ENCODE results near the gene IRX4.

The IRX4 gene

DNA sequence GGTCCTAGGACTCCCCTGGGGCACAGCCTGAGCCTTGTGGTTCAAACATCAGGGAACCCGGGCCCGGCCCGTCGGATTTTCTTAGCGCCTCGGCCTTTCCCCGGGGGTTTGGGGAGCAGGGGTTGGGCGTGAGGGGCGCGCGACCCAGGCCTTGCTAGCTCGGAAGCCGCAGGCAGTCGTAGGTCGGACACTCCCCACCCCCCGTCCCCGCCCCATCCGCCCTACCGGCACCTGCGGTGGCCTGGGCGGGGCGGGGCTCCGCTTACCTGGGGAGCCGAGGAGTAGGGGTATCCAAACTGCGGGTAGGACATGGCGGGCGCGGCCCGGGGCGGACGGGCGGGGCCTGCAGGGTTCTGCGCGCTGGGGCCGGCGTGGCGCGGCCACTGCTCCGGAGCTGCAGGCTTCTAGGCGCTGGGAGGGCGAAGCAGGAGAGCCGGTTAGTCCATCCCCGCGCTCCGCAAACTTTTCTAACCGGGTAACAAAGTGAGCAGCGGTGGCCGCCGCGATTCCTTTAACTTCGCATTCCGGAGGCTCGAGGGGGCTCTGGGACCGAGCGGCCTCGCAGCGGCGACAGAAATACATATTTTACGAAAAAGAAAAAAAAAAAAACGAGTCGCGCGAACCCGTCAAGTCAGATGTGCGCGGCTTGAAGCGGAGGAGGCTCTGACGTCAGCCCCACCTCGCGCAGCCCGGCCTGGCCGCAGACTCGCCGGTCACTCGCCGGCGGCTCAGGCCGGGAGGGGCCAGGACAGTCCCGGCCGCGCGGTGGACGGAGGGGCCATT is at the start of gene IRX4:
Gene IRX4 (minus strand): TSS at position 589 of the 783 bp plus-strand sequence. CDS start 278 bp downstream, at position 311.
- Histone ChIP-seq H3K9me3 (ENCODE audit: low read depth, low read length) (no peaks in the 10 kb centered on the region), H3K36me3 (ENCODE audit: insufficient read depth, low read length) (no peaks in the 10 kb centered on the region), H3K4me3 (no peak within 1 kb of the TSS), H3K9ac (ENCODE audit: insufficient read length) (no peak within 1 kb of the TSS), H3K27ac (no peak within 1 kb of the TSS)
- no peak for DNase-seq (ENCODE audit: low read depth, low spot score)
- TF ChIP-seq EZH2 (IDR thresholded peaks at IDR 0.05) (no peak), FOXP2 (optimal IDR thresholded peaks at IDR 0.05; ENCODE audit: control extremely low read depth, extremely low read length, insufficient read depth) (no peak), POLR2AphosphoS5 (IDR thresholded peaks at IDR 0.05; ENCODE audit: borderline replicate concordance, low read depth, low read length) (no peak)

GRCh38 chr5:1931604-1932231 is 49.0 kb upstream of the IRX4 start:
- no peak overlapping the region for H3K4me3 ChIP-seq
- H3K9ac ChIP-seq (ENCODE audit: insufficient read length), result no peak overlapping the region
- no peaks in the 10 kb centered on the region for H3K9me3 ChIP-seq (ENCODE audit: low read depth, low read length)
- DNase-seq (ENCODE audit: low read depth, low spot score), result no peak
- TF ChIP-seq FOXP2 (optimal IDR thresholded peaks at IDR 0.05; ENCODE audit: control extremely low read depth, extremely low read length, insufficient read depth) (no peak), EZH2 (IDR thresholded peaks at IDR 0.05) (no peak), POLR2AphosphoS5 (IDR thresholded peaks at IDR 0.05; ENCODE audit: borderline replicate concordance, low read depth, low read length) (no peak)
- H3K36me3 ChIP-seq (ENCODE audit: insufficient read depth, low read length), result no peaks in the 10 kb centered on the region
- no peak overlapping the region for H3K27ac ChIP-seq

GRCh38 chr5:1930880-1931603 is 48.3 kb upstream of the IRX4 start:
- no peak for DNase-seq (ENCODE audit: low read depth, low spot score)
- H3K4me3 ChIP-seq, result no peak overlapping the region

DNA sequence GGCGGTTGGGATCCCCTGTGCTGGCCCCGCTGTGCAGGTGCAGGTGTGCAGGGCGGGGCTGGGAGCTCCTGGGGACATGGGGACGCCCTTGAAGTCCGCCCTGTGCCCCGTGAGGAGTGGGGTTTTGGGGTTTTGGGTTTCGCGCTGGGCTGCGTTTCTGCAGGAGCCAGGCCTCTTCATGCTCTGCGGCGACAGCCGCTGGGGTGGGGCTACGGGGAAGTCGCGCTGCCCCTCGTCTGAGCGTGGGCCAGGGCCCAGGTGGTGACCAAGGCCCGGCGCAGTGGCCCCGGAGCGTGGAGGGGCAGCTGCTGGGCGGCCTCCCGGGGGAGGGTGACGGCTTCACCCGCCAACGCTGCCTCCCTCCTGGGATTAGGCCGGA is 47.8 kb upstream of the IRX4 start:
- no peak overlapping the region for H3K27ac ChIP-seq
- no peaks in the 10 kb centered on the region for H3K9me3 ChIP-seq (ENCODE audit: low read depth, low read length)
- TF ChIP-seq POLR2AphosphoS5 (IDR thresholded peaks at IDR 0.05; ENCODE audit: borderline replicate concordance, low read depth, low read length) (no peak), FOXP2 (optimal IDR thresholded peaks at IDR 0.05; ENCODE audit: control extremely low read depth, extremely low read length, insufficient read depth) (no peak), EZH2 (IDR thresholded peaks at IDR 0.05) (no peak)
- no peak for DNase-seq (ENCODE audit: low read depth, low spot score)
- no peaks in the 10 kb centered on the region for H3K36me3 ChIP-seq (ENCODE audit: insufficient read depth, low read length)
- no peak overlapping the region for H3K9ac ChIP-seq (ENCODE audit: insufficient read length)
- no peak overlapping the region for H3K4me3 ChIP-seq

More at GRCh38 chr5:1930880-1931603, 48.3 kb upstream of the IRX4 start:
- H3K9ac ChIP-seq (ENCODE audit: insufficient read length), result no peak overlapping the region
- H3K9me3 ChIP-seq (ENCODE audit: low read depth, low read length), result no peaks in the 10 kb centered on the region
- no peak for TF ChIP-seq FOXP2 (optimal IDR thresholded peaks at IDR 0.05; ENCODE audit: control extremely low read depth, extremely low read length, insufficient read depth)
- no peak for TF ChIP-seq EZH2 (IDR thresholded peaks at IDR 0.05)
- TF ChIP-seq POLR2AphosphoS5 (IDR thresholded peaks at IDR 0.05; ENCODE audit: borderline replicate concordance, low read depth, low read length), result no peak
- H3K27ac ChIP-seq, result no peak overlapping the region
- no peaks in the 10 kb centered on the region for H3K36me3 ChIP-seq (ENCODE audit: insufficient read depth, low read length)

DNA sequence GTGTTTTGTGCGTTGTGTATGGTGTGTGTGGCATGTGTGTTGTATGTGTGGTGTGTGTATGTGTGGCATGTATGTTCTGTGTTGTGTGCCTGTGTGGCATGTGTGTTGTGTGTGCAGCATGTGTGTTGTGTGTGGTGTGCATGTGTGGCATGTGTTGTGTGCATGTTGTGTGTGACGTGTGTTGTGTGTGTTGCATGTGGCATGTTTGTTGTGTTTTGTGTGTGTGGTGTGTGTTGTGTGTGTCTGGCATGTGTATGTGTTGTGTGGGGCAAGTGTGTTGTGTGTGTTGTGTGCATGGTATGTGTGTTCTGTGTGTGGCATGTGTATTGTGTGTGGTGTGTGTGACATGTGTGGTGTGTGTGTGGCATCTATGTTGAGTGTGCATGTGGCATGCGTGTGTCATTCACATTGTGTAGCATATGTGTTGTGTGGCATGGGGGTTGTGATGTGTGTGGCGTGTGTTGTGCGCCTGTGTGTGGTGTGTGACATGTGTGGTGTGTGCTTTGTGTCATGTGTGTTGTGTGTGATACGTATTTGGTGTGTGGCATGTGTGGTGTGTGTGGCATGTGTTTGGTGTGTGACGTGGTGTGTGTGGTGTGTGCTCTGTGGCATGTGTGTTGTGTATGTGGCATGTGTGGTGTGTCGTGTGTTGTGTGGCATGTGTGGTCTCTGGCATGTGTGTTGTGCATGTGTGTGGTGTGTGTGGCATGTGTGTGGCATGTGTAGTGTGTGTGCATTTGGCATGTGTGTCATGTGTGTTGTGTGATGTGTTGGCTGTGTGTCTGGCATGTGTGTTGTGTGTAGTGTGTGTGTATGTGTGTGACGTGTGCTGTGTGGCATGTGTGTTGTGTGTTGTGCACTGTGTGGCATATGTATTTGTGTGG is 46.6 kb upstream of the IRX4 start:
- Histone ChIP-seq H3K36me3 (ENCODE audit: insufficient read depth, low read length) (no peaks in the 10 kb centered on the region), H3K9ac (ENCODE audit: insufficient read length) (no peak overlapping the region), H3K9me3 (ENCODE audit: low read depth, low read length) (no peaks in the 10 kb centered on the region), H3K27ac (no peak overlapping the region), H3K4me3 (no peak overlapping the region)
- no peak for TF ChIP-seq FOXP2 (optimal IDR thresholded peaks at IDR 0.05; ENCODE audit: control extremely low read depth, extremely low read length, insufficient read depth)
- no peak for TF ChIP-seq POLR2AphosphoS5 (IDR thresholded peaks at IDR 0.05; ENCODE audit: borderline replicate concordance, low read depth, low read length)
- no peak for TF ChIP-seq EZH2 (IDR thresholded peaks at IDR 0.05)
- no peak for DNase-seq (ENCODE audit: low read depth, low spot score)

- Histone ChIP-seq H3K36me3 (ENCODE audit: insufficient read depth, low read length) (no peaks in the 10 kb centered on the region), H3K4me3 (no peak overlapping the region), H3K27ac (no peak overlapping the region), H3K9me3 (ENCODE audit: low read depth, low read length) (no peaks in the 10 kb centered on the region), H3K9ac (ENCODE audit: insufficient read length) (no peak overlapping the region)
- DNase-seq (ENCODE audit: low read depth, low spot score), result no peak
- TF ChIP-seq FOXP2 (optimal IDR thresholded peaks at IDR 0.05; ENCODE audit: control extremely low read depth, extremely low read length, insufficient read depth) (no peak), POLR2AphosphoS5 (IDR thresholded peaks at IDR 0.05; ENCODE audit: borderline replicate concordance, low read depth, low read length) (no peak), EZH2 (IDR thresholded peaks at IDR 0.05) (no peak)
These were observed 44.0 kb upstream of the IRX4 start for GRCh38 chr5:1926471-1927341.

DNA sequence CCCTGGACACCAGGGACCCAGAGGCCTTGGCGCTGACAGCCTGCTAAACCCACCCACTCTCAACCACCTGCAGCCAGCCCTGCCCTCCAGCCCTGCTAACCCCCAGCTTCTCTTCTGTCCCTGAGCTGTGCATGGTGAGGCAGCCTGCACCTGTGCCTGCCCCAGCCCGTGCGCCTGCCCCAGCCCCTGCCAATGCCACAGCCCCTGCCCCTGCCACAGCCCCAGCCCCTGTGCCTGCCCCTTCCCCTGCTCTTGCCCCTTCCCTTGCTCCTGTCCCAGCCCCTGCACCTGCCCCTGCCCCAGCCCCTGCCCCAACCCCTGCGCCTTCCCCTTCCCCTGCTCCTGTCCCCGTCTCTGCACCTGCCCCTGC is 43.3 kb upstream of the IRX4 start:
- H3K4me3 ChIP-seq, result no peak overlapping the region
- H3K27ac ChIP-seq, result no peak overlapping the region
- H3K9me3 ChIP-seq (ENCODE audit: low read depth, low read length), result no peaks in the 10 kb centered on the region
- no peaks in the 10 kb centered on the region for H3K36me3 ChIP-seq (ENCODE audit: insufficient read depth, low read length)
- DNase-seq (ENCODE audit: low read depth, low spot score), result no peak
- no peak for TF ChIP-seq POLR2AphosphoS5 (IDR thresholded peaks at IDR 0.05; ENCODE audit: borderline replicate concordance, low read depth, low read length)
- TF ChIP-seq EZH2 (IDR thresholded peaks at IDR 0.05), result no peak
- no peak for TF ChIP-seq FOXP2 (optimal IDR thresholded peaks at IDR 0.05; ENCODE audit: control extremely low read depth, extremely low read length, insufficient read depth)
- no peak overlapping the region for H3K9ac ChIP-seq (ENCODE audit: insufficient read length)
